Endothelial cell of umbilical vein (primary cell): ENCODE data around the gene EHD1.

Experiments used
- EZH2 ChIP-seq: IDR thresholded peaks from 2 replicates; pipeline ENCODE4 v1.6.1; 2012; ENCODE audit warnings: borderline replicate concordance, low read depth, mild to moderate bottlenecking, moderate library complexity, low read length, inconsistent platforms; ENCODE audit not compliant: severe bottlenecking
- GATA2 ChIP-seq: IDR thresholded peaks from 2 replicates; pipeline ENCODE4 v1.7.0; 2011; ENCODE audit warnings: low read depth, mild to moderate bottlenecking, moderate library complexity, mixed read lengths, low read length; ENCODE audit not compliant: insufficient read length, insufficient read depth
- POLR2A ChIP-seq: IDR thresholded peaks from 2 replicates; pipeline ENCODE4 v1.6.1; 2012; ENCODE audit warnings: low read depth, mild to moderate bottlenecking, control low read depth, low read length
- POLR2AphosphoS5 ChIP-seq: IDR thresholded peaks from 2 replicates; pipeline ENCODE4 v1.6.1; 2012; ENCODE audit warnings: low read depth, mild to moderate bottlenecking, control low read depth, low read length, moderate library complexity; ENCODE audit not compliant: insufficient read depth
- TF ChIP-seq, protein P1 (sequence below), 2 donors: IDR thresholded peaks; 1 replicate in 1 of 2; 2 replicates in 1 of 2; pipeline ENCODE4 v1.5.1; 2011; ENCODE audit warnings: low read length in 2 of 2, mild to moderate bottlenecking in 2 of 2, moderate library complexity in 2 of 2, control low read depth in 1 of 2, inconsistent platforms in 1 of 2, low read depth in 1 of 2; ENCODE audit not compliant: insufficient read depth in 1 of 2; ENCODE audit errors: extremely low read depth in 1 of 2

GRCh38 chr11:64870893-64871466, 7.4 kb downstream of the EHD1 start:
- TF ChIP-seq EZH2 (no peak), POLR2A (no peak), GATA2 (no peak), POLR2AphosphoS5 (no peak)
- TF ChIP-seq, protein P1, sequence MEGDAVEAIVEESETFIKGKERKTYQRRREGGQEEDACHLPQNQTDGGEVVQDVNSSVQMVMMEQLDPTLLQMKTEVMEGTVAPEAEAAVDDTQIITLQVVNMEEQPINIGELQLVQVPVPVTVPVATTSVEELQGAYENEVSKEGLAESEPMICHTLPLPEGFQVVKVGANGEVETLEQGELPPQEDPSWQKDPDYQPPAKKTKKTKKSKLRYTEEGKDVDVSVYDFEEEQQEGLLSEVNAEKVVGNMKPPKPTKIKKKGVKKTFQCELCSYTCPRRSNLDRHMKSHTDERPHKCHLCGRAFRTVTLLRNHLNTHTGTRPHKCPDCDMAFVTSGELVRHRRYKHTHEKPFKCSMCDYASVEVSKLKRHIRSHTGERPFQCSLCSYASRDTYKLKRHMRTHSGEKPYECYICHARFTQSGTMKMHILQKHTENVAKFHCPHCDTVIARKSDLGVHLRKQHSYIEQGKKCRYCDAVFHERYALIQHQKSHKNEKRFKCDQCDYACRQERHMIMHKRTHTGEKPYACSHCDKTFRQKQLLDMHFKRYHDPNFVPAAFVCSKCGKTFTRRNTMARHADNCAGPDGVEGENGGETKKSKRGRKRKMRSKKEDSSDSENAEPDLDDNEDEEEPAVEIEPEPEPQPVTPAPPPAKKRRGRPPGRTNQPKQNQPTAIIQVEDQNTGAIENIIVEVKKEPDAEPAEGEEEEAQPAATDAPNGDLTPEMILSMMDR (IDR thresholded peaks at IDR 0.05; ENCODE audit: extremely low read depth in 1 of 2, insufficient read depth in 1 of 2, low read depth in 1 of 2, low read length in 2 of 2): no peak
